Testis (tissue), 3 donors: ENCODE data around the gene MBOAT7. TPM values are rescaled to one million over a fixed set of nuclear protein-coding genes. Genes with fewer than 3 reads are reported as not detected.

Source experiments
- DNase-seq: peaks from one replicate; pipeline ENCODE4 v3.0.0-alpha.2; 2019
- H3K27ac ChIP-seq, 2 donors: fragments of 200-600 bp; sonication (generic); one replicate each; pipeline ENCODE4 v1.5.1; 2019
- H3K27me3 ChIP-seq: fragments of 200-600 bp; sonication (generic); one replicate; pipeline ENCODE4 v1.5.1; 2019
- H3K36me3 ChIP-seq: fragments of 200-600 bp; sonication (generic); one replicate; pipeline ENCODE4 v1.5.1; 2017; ENCODE audit warnings: low read depth; ENCODE audit errors: missing control alignments
- H3K4me1 ChIP-seq: fragments of 200-600 bp; sonication (generic); one replicate; pipeline ENCODE4 v1.5.1; 2019
- H3K4me3 ChIP-seq, 2 donors: fragments of 200-600 bp; sonication (generic); one replicate each; pipeline ENCODE4 v1.5.1; 2017 to 2019
- H3K9me3 ChIP-seq: fragments of 200-600 bp; sonication (generic); one replicate; pipeline ENCODE4 v1.5.1; 2017
- CTCF ChIP-seq, 3 experiments: fragments of 450-650 bp in 2 of 3; fragments of 200-600 bp in 1 of 3; sonication (generic) in 1 of 3; IDR thresholded peaks; one replicate each; pipeline ENCODE4 v1.5.1; 2016 to 2019; ENCODE audit warnings: antibody characterized with exemption in 3 of 3, mild to moderate bottlenecking in 2 of 3, moderate library complexity in 1 of 3
- POLR2A ChIP-seq: fragments of 450-650 bp; IDR thresholded peaks from one replicate; pipeline ENCODE4 v1.6.1; 2017; ENCODE audit warnings: antibody characterized with exemption, mild to moderate bottlenecking, moderate library complexity
- WGBS, 2 donors: methylation state at CpG; one replicate each; pipeline ENCODE4 v1.1.5; 2018; 5-methylcytosine and 5-hydroxymethylcytosine counted together
- intact Hi-C: fragments of 100-400 bp; cut with DNase I; formaldehyde crosslinking; loops from one replicate; pipeline ENCODE4 v1.15.1; 2023; ENCODE audit warnings: low total_unique reads
- polyA plus RNA-seq: library from polyadenylated mRNA; stranded (reverse); fragments of 350-450 nt; fragmentation: Illumina TruSeq; extraction: RNeasy Lipid Tissue Mini Kit (QIAGEN cat#74804); gene quantifications from one replicate; pipeline ENCODE4 v1.2.3, GENCODE V29; 2014; ENCODE audit warnings: low read depth, low replicate concordance; ENCODE audit not compliant: insufficient read depth
- total RNA-seq, 2 donors: library from RNA; depleted of rRNA; stranded (reverse); fragments of >200 nt; gene quantifications; one replicate each; pipeline ENCODE4 v1.2.3, GENCODE V29; 2016

MBOAT7 gene
- total and polyA plus RNA-seq, 3 donors from 2014 or later: 218 to 482 (median 479) TPM

GRCh38 chr19:54155694-54156093 is 33.7 kb downstream of the MBOAT7 start:
- Histone ChIP-seq H3K27ac (no peak overlapping the region), H3K4me1 (peaks cover 14% of the 10 kb centered on the region), H3K9me3 (no peaks in the 10 kb centered on the region), H3K4me3 (no peak overlapping the region), H3K36me3 (no peaks in the 10 kb centered on the region), H3K27me3 (no peaks in the 10 kb centered on the region)
- intact Hi-C loops: no loop called here
- no peak for DNase-seq
- WGBS, 2 donors: 55 to 78% methylated on average over 16 to 19 of the region's 19 CpGs
- TF ChIP-seq CTCF (IDR thresholded peaks at IDR 0.05) (no peak), POLR2A (no peak)

- Histone ChIP-seq H3K27me3 (no peaks in the 10 kb centered on the region), H3K9me3 (no peaks in the 10 kb centered on the region), H3K27ac (no peak overlapping the region), H3K36me3 (no peaks in the 10 kb centered on the region), H3K4me1 (peaks cover 9% of the 10 kb centered on the region), H3K4me3 (no peak overlapping the region)
- no peak for DNase-seq
- TF ChIP-seq CTCF (IDR thresholded peaks at IDR 0.05) (no peak), POLR2A (no peak)
- intact Hi-C loops: no loop called here
- 70 to 77% methylated on average over 12 to 18 of the region's 18 CpGs for WGBS, 2 donors
Measured at GRCh38 chr19:54154603-54155345, 34.6 kb downstream of the MBOAT7 start.

- Histone ChIP-seq H3K9me3 (no peaks in the 10 kb centered on the region), H3K27me3 (no peaks in the 10 kb centered on the region), H3K4me3 (no peak overlapping the region), H3K4me1 (peaks cover 8% of the 10 kb centered on the region), H3K36me3 (no peaks in the 10 kb centered on the region), H3K27ac (peak overlapping the region in 1 of 2 donors; percentile 25)
- 82 to 83% methylated on average over 8 to 10 of the region's 10 CpGs for WGBS, 2 donors
- intact Hi-C loops: no loop called here
- DNase-seq: no peak
- TF ChIP-seq CTCF (IDR thresholded peaks at IDR 0.05) (no peak), POLR2A (no peak)
Measured at GRCh38 chr19:54153731-54154326, 35.6 kb downstream of the MBOAT7 start.

GRCh38 chr19:54152878-54153524 is 36.4 kb downstream of the MBOAT7 start:
- no peaks in the 10 kb centered on the region for H3K36me3 ChIP-seq
- no peaks in the 10 kb centered on the region for H3K27me3 ChIP-seq
- WGBS, 2 donors: 74 to 85% methylated on average over 10 to 23 of the region's 25 CpGs
- no peak overlapping the region for H3K4me3 ChIP-seq
- H3K9me3 ChIP-seq: no peaks in the 10 kb centered on the region
- no peak for TF ChIP-seq POLR2A
- TF ChIP-seq CTCF (IDR thresholded peaks at IDR 0.05): no peak
- peak overlapping the region in 1 of 2 donors; percentile 25 for H3K27ac ChIP-seq
- intact Hi-C loops: no loop called here
- no peaks in the 10 kb centered on the region for H3K4me1 ChIP-seq
- DNase-seq: no peak
